GM18498 (cell line): Measurements from ENCODE around the gene IFT88.

Experiments
- ATAC-seq: cut with Tn5 transposase; IDR thresholded peaks from one replicate; pipeline ENCODE4 v1.9.1; 2021; ENCODE audit warnings: mild to moderate bottlenecking, moderate library complexity; ENCODE audit not compliant: unreplicated experiment

The IFT88 gene, protein sequence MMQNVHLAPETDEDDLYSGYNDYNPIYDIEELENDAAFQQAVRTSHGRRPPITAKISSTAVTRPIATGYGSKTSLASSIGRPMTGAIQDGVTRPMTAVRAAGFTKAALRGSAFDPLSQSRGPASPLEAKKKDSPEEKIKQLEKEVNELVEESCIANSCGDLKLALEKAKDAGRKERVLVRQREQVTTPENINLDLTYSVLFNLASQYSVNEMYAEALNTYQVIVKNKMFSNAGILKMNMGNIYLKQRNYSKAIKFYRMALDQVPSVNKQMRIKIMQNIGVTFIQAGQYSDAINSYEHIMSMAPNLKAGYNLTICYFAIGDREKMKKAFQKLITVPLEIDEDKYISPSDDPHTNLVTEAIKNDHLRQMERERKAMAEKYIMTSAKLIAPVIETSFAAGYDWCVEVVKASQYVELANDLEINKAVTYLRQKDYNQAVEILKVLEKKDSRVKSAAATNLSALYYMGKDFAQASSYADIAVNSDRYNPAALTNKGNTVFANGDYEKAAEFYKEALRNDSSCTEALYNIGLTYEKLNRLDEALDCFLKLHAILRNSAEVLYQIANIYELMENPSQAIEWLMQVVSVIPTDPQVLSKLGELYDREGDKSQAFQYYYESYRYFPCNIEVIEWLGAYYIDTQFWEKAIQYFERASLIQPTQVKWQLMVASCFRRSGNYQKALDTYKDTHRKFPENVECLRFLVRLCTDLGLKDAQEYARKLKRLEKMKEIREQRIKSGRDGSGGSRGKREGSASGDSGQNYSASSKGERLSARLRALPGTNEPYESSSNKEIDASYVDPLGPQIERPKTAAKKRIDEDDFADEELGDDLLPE

GRCh38 chr13:20566898-20567874 lies at the start of gene IFT88:
IFT88 (plus strand) TSS chr13:20567157; CDS start chr13:20574386, 7,229 bp downstream.
- ATAC-seq = peak; percentile 91

DNA sequence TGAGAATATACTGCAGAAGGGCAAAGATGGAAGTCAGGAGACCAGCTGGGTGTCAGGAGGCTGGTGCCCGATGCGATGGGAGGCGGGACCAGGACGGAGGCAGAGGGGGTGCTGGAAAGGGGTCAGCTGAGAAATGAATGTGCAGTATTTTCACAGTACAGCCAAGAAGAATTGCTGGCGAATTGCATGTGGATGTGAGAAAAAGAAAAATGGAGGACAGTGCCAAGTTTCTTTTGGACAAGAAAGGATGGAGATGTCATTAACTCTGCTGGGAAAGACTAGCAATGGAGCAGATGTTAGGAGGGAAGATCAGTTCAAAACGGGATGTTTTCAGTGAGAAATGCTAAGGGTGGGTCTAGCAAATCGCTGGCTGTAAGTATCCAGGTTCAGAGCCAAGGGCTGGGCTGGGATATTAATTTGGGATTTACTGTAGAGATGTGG lies 48.3 kb upstream of the IFT88 start:
- ATAC-seq = no peak

DNA sequence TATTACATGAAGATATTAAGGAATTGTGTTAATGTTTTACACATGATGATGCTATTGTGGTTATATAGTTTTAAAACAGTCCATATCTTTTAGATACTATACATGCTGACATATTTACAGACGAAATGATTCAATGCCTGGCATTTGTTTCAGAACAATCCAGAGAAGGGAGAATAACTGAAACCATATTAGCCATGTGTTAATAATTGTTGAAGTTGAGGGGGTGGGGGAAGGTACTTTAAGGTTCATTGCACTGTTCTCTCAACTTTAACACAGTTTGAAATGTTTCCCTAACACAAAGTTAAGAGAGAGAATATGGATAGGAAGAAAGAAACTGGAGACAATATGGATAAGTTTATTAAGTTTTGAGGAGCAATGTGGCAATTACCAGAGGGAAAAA lies 47.1 kb upstream of the IFT88 start:
- no peak for ATAC-seq

DNA sequence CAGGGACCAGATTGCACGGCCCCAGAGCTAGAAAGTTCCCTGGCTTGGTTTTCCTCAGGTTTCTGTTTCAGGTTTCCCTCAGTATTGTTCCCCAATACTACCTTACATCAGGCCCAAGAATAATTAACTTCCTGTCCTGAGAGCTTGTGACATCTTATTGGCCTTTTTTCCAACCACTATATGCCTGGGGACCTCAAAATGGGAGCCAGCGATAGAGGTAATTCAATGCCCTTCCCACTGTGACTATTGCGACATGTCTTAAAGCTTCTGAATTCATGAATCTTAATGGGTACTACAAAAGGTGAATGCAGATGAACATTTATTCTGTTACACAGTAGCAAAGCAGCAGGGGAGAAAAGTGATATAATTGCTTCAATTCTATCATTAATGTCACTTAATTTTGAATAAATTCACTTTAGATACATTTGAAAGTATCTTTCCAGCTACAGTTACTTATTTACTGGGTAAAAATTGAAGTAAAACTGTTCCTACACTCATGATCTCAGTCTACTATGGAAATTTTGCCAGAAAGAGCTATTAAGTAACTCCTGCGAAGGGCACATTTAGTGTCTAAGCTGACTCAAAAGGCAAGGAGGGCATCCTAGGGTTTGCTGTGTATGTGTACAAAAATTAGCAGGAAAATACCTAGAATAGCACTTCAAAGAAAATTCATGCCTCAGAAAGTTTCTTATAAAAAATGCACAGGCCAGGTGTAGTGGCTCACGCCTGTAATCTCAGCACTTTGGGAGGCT lies 45.4 kb upstream of the IFT88 start:
- no peak for ATAC-seq

DNA sequence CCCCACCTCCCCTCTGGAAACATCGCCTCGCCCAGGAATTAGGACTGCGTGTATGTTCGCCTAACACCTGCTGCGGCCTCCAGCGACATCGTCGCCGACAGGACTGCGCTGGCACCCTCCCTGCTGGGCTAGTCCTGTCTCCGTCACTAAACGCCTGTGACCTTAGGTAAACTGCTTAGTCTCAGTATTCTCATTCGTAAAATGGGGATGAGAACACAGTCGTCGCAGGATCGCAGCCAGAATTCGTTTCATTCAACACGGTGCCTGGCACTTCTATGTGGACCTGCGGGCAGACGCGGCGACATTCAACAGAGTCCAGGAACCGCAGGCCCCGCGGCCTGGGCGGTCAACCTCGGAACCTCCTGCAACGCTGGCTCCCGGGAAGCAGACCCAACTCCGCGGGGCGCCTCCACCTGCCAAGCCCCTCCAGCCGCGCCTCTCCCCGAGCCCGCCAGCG lies 41.8 kb upstream of the IFT88 start:
- ATAC-seq = peak; percentile 28

- peak; percentile 86 for ATAC-seq
These were observed 41.1 kb upstream of the IFT88 start, which contains the start of gene CRYL1 for GRCh38 chr13:20525601-20526544. CRYL1 (minus strand) TSS chr13:20525857; CDS start chr13:20525794, 63 bp downstream.

GRCh38 chr13:20526664-20527063 lies 40.3 kb upstream of the IFT88 start:
- ATAC-seq = no peak

DNA sequence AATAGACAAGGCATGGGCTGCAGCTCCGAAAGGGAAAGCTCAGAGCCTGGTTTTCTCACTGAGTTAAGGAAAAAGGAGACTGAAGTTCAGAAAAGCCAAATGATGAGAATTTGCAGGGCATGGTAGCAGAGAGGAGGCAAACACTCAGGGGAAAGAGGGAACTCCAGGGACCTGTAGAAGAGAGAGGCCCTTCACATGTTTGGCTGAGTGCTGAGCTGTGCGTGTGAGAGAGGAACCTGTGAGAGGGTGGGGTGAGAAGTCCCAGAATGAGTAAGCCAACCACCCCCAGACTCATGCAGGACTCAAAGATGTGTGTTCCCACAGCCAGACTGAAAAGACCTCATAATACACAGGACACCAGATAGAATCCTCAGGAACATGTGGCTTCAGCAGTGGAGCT lies 38.5 kb upstream of the IFT88 start:
- ATAC-seq = peak; percentile 27

DNA sequence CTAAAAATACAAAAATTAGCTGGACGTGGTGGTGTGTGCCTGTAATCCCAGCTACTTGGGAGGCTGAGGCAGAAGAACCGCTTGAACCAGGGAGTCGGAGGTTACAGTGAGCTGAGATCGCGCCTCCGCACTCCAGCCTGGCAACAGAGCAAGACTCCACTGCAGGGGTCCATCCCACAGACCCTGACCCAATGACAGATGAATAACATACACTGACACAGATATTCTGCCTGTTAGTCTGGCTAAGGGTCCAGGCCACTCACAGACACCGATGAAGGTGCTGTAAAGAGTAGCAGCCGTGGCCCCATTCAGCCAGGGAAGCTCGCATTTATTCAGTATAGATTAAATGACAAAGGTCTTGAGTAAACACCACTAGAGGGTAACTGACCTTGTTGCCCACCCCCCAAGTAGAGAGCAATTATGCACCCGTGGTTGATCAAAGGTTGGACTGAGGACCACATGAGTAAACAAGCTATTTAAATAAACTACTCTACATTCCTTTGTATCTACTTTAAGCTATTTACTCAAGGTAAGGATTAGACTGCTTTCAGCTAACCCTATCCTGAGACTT lies 32.8 kb upstream of the IFT88 start:
- no peak for ATAC-seq

DNA sequence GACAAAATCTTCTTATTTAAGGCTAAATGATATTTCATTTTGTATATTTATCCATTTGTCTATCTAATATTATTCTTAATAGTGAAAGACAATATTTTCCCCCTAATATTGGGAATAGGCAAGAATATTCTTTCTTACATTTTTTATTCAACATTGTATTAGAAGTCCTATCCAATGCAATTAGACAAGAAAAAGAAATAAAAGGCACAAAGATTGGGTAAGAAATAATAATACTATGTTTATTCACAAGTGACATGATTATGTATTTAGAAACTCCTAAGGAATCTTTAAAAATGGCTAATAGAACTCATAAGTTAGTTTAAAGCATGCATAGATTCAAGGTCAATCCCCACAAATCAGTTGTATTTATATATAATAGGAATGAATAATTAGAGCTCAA lies 30.0 kb upstream of the IFT88 start:
- ATAC-seq = no peak

DNA sequence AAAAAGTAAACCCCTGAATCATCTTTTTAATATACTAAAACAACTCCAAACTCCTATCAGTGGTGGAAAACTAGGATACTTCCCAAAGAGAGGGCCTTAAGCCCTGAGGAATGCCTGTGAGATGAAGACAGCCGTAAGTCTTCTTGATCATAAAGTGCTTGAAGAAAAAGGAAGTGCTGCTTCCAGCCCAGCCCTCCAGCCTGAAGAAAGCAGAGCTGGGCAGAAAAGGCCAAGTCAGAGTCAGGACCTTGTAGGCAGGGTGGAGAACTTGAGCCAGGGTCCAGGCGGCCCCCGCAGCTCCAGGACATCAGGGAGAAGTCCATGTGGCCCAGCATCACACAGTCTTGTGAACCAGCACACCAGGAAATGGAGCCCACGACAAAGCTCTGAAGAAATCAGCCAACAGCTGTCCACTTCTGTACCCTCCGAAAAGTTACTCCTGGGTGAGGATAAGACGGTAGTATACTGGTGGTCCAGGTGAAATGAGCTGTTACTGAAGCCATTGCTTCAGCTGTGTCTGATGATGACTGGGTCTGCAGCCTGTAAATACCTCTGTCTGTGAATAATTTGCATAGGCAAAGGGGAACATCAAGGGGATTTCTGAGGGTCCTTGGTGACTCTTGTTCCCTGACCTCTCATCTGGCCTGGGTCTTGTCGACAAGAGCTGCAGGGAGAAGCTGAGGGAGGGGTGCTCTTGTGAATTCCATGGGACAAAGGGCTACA lies 22.6 kb upstream of the IFT88 start:
- ATAC-seq = no peak

DNA sequence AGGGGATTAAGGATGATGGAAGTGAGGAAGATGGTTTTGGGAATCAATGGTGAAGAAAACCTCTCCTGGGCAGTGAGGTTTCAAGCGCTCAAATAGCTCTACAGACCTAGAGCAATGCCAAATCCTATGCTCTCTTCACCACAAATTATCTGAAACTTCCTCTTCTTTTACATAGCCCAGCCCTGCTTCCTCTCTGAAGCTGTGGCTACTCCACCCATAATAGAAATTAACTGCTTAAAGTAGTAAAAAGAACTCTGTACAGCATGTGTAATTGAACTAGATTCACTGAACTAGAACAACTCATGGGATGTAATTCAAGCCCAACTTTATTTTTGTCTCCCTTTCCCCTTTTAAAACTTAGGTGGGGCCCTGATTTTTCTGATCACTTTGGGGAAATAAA lies 20.4 kb upstream of the IFT88 start:
- ATAC-seq = no peak

GRCh38 chr13:20547479-20547908 lies 19.5 kb upstream of the IFT88 start:
- ATAC-seq = no peak

GRCh38 chr13:20550799-20551198 lies 16.2 kb upstream of the IFT88 start:
- no peak for ATAC-seq

DNA sequence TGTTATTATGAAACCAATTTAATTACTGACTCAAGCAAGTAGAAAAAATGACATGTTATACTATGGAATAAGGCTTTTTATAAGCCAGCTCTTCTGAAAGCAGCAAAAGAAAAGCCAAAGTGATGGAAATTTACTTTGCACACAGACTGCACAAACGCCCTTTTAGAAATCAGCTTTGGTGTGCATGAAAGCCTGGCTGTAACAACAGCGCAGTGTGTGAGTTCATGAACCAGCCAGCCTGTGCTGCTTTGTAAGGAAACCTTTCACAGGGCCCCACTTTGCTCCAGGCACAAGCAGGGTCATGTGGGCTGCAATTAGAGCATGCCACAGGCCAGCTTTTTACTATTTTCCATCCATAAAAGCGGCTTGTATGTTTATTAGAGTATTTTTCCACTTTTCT lies 13.6 kb upstream of the IFT88 start:
- no peak for ATAC-seq

- ATAC-seq = no peak
These were observed 8.0 kb upstream of the IFT88 start for GRCh38 chr13:20558982-20559381.

GRCh38 chr13:20559659-20560356 lies 7.1 kb upstream of the IFT88 start:
- no peak for ATAC-seq
